NCI-H510A treated with DMSO at 0.1 percent for 48 hours (cell line): Measurements from ENCODE around the gene D2HGDH.
A peak's percentile ranks its signal among the peaks of the same experiment; 100 is the strongest.
"Not testable (repeated sequence)": the region's sequence is repeated elsewhere in the genome, so short reads cannot be mapped to it uniquely, and the experiment has no call there.

Experiments used
- DNase-seq: peaks from one replicate; lab custom pipeline; 2025; lab: John Stamatoyannopoulos, UW

Gene D2HGDH

GRCh38 chr2:241794250-241794823 is 59.9 kb downstream of the D2HGDH start:
- DNase-seq: no peak

GRCh38 chr2:241795021-241795999 is 60.9 kb downstream of the D2HGDH start:
- DNase-seq: no peak

GRCh38 chr2:241796209-241796608 is 61.8 kb downstream of the D2HGDH start:
- no peak for DNase-seq

GRCh38 chr2:241796610-241797138 is 62.2 kb downstream of the D2HGDH start:
- DNase-seq: no peak

GRCh38 chr2:241797441-241798080 is 63.1 kb downstream of the D2HGDH start:
- DNase-seq: no peak

- no peak for DNase-seq
These were observed 63.7 kb downstream of the D2HGDH start for GRCh38 chr2:241798081-241798630.

- no peak for DNase-seq
These were observed 64.4 kb downstream of the D2HGDH start for GRCh38 chr2:241798631-241799521.

GRCh38 chr2:241799522-241800197 is 65.2 kb downstream of the D2HGDH start:
- DNase-seq: no peak

GRCh38 chr2:241800198-241800903 is 65.9 kb downstream of the D2HGDH start:
- not testable (repeated sequence) for DNase-seq

- DNase-seq: no peak
These were observed 67.4 kb downstream of the D2HGDH start for GRCh38 chr2:241801611-241802420.

- DNase-seq: no peak
These were observed 68.2 kb downstream of the D2HGDH start for GRCh38 chr2:241802421-241803318.

GRCh38 chr2:241803387-241804325 is 69.2 kb downstream of the D2HGDH start:
- peak; percentile 41 for DNase-seq

- no peak for DNase-seq
These were observed 70.1 kb downstream of the D2HGDH start for GRCh38 chr2:241804326-241805229.

- not testable (repeated sequence) for DNase-seq
These were observed 71.8 kb downstream of the D2HGDH start for GRCh38 chr2:241806217-241806616.

GRCh38 chr2:241808051-241808720 is 73.8 kb downstream of the D2HGDH start:
- no peak for DNase-seq
